Parathyroid adenoma (tissue), 2 donors: ENCODE data around the gene LAMA4.

Experiments used
- H2AFZ ChIP-seq: fragments of 300-600 bp; sonication (generic); one replicate; pipeline ENCODE4 v1.7.0; 2017; ENCODE audit warnings: antibody characterized with exemption, mild to moderate bottlenecking
- H3K27ac ChIP-seq: fragments of 300-600 bp; sonication (generic); one replicate; pipeline ENCODE4 v1.7.0; 2017
- H3K27me3 ChIP-seq: fragments of 300-600 bp; sonication (generic); one replicate; pipeline ENCODE4 v1.7.0; 2017; ENCODE audit warnings: low read length; ENCODE audit not compliant: control insufficient read depth, insufficient read depth
- H3K36me3 ChIP-seq: fragments of 300-600 bp; sonication (generic); one replicate; pipeline ENCODE4 v1.7.0; 2017; ENCODE audit warnings: low read length; ENCODE audit not compliant: control insufficient read depth, insufficient read depth
- H3K4me1 ChIP-seq: fragments of 300-600 bp; sonication (generic); one replicate; pipeline ENCODE4 v1.7.0; 2017; ENCODE audit warnings: control low read depth
- H3K4me2 ChIP-seq: fragments of 300-600 bp; sonication (generic); one replicate; pipeline ENCODE4 v1.7.0; 2017; ENCODE audit warnings: low read length
- H3K4me3 ChIP-seq: fragments of 300-600 bp; sonication (generic); one replicate; pipeline ENCODE4 v1.7.0; 2017; ENCODE audit warnings: low read depth, low read length
- H3K79me2 ChIP-seq: fragments of 300-600 bp; sonication (generic); one replicate; pipeline ENCODE4 v1.7.0; 2017; ENCODE audit warnings: control low read depth
- H3K9ac ChIP-seq: fragments of 300-600 bp; sonication (generic); one replicate; pipeline ENCODE4 v1.7.0; 2017; ENCODE audit warnings: mild to moderate bottlenecking
- H3K9me3 ChIP-seq: fragments of 300-600 bp; sonication (generic); one replicate; pipeline ENCODE4 v1.7.0; 2017; ENCODE audit warnings: low read length; ENCODE audit not compliant: control insufficient read depth
- TF ChIP-seq, protein P1 (sequence below): fragments of 300-600 bp; sonication (generic); IDR thresholded peaks from one replicate; pipeline ENCODE4 v1.7.0; 2017; ENCODE audit warnings: antibody characterized with exemption, mild to moderate bottlenecking
- donor health status: primary hyperparathyroidism.

Gene LAMA4

DNA sequence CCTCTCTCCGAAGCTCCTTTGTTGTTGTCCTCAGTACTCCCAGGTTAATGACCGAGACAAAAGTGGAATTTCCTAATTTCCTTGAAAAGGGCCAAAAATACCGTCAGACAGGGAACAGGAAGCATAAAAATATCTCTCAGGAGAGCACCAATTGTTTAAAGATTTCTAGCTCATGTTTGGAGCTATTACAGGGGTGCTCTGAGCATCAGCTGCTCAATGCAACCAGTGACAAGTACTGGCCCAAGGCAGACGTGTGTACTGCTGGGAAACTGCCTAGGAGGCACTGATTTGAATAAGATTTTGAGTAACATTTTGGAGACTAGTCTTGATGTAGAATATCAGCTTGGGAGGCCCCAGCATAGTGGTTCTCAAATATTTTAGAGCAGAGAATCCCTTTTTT, 17.3 kb downstream of the LAMA4 start:
- Histone ChIP-seq H3K9ac (no peak overlapping the region), H2AFZ (no peak overlapping the region), H3K4me3 (no peak overlapping the region), H3K27ac (peak overlapping the region; percentile 25), H3K36me3 (no peaks in the 10 kb centered on the region), H3K79me2 (no peaks in the 10 kb centered on the region), H3K27me3 (no peaks in the 10 kb centered on the region), H3K9me3 (no peaks in the 10 kb centered on the region), H3K4me1 (peaks cover 15% of the 10 kb centered on the region), H3K4me2 (no peak overlapping the region)
- TF ChIP-seq, protein P1, sequence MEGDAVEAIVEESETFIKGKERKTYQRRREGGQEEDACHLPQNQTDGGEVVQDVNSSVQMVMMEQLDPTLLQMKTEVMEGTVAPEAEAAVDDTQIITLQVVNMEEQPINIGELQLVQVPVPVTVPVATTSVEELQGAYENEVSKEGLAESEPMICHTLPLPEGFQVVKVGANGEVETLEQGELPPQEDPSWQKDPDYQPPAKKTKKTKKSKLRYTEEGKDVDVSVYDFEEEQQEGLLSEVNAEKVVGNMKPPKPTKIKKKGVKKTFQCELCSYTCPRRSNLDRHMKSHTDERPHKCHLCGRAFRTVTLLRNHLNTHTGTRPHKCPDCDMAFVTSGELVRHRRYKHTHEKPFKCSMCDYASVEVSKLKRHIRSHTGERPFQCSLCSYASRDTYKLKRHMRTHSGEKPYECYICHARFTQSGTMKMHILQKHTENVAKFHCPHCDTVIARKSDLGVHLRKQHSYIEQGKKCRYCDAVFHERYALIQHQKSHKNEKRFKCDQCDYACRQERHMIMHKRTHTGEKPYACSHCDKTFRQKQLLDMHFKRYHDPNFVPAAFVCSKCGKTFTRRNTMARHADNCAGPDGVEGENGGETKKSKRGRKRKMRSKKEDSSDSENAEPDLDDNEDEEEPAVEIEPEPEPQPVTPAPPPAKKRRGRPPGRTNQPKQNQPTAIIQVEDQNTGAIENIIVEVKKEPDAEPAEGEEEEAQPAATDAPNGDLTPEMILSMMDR, result no peak

DNA sequence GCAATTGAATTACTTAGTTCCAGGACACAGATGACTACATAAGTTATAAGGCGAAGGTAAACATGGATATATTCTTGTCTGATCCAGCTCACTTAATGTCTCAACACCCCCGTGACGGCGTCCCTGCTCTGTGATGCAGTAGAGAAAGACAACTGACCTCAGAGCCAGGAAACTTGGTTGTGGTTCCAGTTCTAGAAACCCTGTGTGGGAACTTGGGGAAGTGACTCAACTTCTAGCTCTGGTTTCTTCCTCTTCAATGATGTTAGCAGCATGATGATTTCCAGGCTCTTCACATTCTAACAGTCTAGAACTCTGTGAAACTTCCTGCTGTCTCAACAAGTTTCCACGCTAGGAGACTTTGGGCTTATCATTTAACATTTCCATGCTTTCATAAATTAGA, 18.4 kb downstream of the LAMA4 start:
- Histone ChIP-seq H3K9me3 (no peaks in the 10 kb centered on the region), H3K4me2 (no peak overlapping the region), H3K4me1 (peaks cover 15% of the 10 kb centered on the region), H3K36me3 (no peaks in the 10 kb centered on the region), H3K27ac (no peak overlapping the region), H3K9ac (no peak overlapping the region), H3K79me2 (no peaks in the 10 kb centered on the region), H3K4me3 (no peak overlapping the region), H2AFZ (no peak overlapping the region), H3K27me3 (no peaks in the 10 kb centered on the region)
- TF ChIP-seq, protein P1, result no peak

- H3K27me3 ChIP-seq, result no peaks in the 10 kb centered on the region
- H3K9me3 ChIP-seq, result no peaks in the 10 kb centered on the region
- no peak overlapping the region for H3K9ac ChIP-seq
- no peak overlapping the region for H3K4me3 ChIP-seq
- H3K4me1 ChIP-seq, result peaks cover 15% of the 10 kb centered on the region
- H3K79me2 ChIP-seq, result no peaks in the 10 kb centered on the region
- no peaks in the 10 kb centered on the region for H3K36me3 ChIP-seq
- TF ChIP-seq, protein P1, result no peak
- no peak overlapping the region for H2AFZ ChIP-seq
- H3K27ac ChIP-seq, result no peak overlapping the region
- H3K4me2 ChIP-seq, result peak overlapping the region; percentile 50
These were observed 19.8 kb downstream of the LAMA4 start for GRCh38 chr6:112234601-112235000.

GRCh38 chr6:112233847-112234246, 20.5 kb downstream of the LAMA4 start:
- Histone ChIP-seq H3K9ac (no peak overlapping the region), H3K9me3 (no peaks in the 10 kb centered on the region), H3K4me3 (no peak overlapping the region), H3K27me3 (no peaks in the 10 kb centered on the region), H3K79me2 (no peaks in the 10 kb centered on the region), H3K27ac (no peak overlapping the region), H3K4me1 (peaks cover 15% of the 10 kb centered on the region), H3K36me3 (no peaks in the 10 kb centered on the region), H2AFZ (no peak overlapping the region), H3K4me2 (peak overlapping the region; percentile 50)
- TF ChIP-seq, protein P1, result no peak

DNA sequence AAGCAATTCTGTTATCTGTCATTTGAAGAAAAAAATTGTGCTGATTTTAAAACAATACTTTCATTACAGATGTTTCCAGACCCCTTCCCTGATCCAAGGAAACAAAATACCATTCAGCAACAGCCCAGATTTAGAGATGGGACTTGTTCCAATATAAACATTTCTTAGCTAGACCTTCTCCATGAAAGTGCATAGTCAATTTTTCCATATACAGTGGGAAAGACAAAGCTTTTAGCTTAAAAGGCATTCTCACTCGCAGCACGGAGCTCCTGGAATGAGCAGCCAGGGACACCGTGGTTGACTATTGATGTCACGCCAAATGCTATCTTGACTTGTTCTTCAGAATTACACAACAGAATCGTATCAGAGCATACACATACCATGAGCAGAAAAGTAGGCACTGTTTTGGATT, 21.5 kb downstream of the LAMA4 start:
- H2AFZ ChIP-seq, result peak overlapping the region; percentile 3
- no peaks in the 10 kb centered on the region for H3K36me3 ChIP-seq
- H3K4me2 ChIP-seq, result peak overlapping the region; percentile 50
- TF ChIP-seq, protein P1, result no peak
- H3K9ac ChIP-seq, result no peak overlapping the region
- no peaks in the 10 kb centered on the region for H3K27me3 ChIP-seq
- H3K9me3 ChIP-seq, result no peaks in the 10 kb centered on the region
- no peaks in the 10 kb centered on the region for H3K79me2 ChIP-seq
- peak overlapping the region; percentile 53 for H3K27ac ChIP-seq
- H3K4me3 ChIP-seq, result peak overlapping the region; percentile 30
- peaks cover 15% of the 10 kb centered on the region for H3K4me1 ChIP-seq
